NT2/D1 (cell line): Measurements from ENCODE around the gene SIGLEC12.

Experiments used
- SUZ12 ChIP-seq: IDR thresholded peaks from 2 replicates; pipeline ENCODE4 v1.6.1; 2011; ENCODE audit not compliant: insufficient read length, insufficient read depth; ENCODE audit errors: extremely low read depth
- YY1 ChIP-seq: IDR thresholded peaks from 2 replicates; pipeline ENCODE4 v1.6.1; 2011; ENCODE audit not compliant: insufficient read length, insufficient read depth

DNA sequence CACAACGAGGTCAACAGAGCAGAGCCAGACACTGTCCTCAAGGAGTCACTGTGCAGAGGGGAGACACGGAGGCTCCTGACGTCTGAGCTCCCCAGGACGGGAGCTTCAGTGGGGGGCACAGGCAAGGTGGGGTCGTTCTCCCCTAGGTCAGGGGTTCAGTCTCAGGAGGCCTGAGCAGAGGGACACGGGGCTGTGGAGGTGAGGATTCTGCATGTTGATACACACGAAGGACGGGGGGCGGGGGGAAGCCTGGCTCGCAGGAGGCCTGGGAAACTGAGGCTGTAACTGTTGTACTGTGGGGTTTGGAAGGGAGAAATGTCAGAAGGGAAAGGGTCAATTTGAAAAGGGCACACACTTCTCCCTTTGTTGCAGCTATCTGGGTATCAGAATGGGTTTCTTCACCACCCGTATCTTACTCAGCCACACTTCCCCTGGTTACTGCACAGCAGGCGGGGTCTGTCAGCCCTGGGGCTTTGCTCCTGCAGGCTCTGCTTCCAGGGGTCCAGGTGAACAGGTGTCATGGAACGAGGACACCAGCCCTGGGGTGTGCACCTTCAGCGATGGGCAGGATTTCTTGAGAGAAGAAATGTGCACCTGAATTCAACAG, 42.6 kb downstream of the SIGLEC12 start:
- TF ChIP-seq YY1 (no peak), SUZ12 (no peak)
